ENCODE results near the gene ATXN1. TPM values are rescaled to one million over a fixed set of nuclear protein-coding genes. Genes with fewer than 3 reads are reported as not detected.

The ATXN1 gene
- total and polyA plus RNA-seq, 2 of the 8 experiments (the other 6 are each of a cell fraction or from before 2014, with no cell fraction given): 1.6 to 4.0 TPM

GRCh38 chr6:16256781-16257180 is 504.5 kb downstream of the ATXN1 start (continued):
- no peak for TF ChIP-seq CHD7 (IDR thresholded peaks at IDR 0.05; ENCODE audit: insufficient replicate concordance, low read length)
- TF ChIP-seq YY1 (IDR thresholded peaks at IDR 0.05; ENCODE audit: low read depth, low read length): no peak
- TF ChIP-seq EP300 (IDR thresholded peaks at IDR 0.05; ENCODE audit: borderline replicate concordance in 1 of 2, low read depth in 2 of 2, low read length in 2 of 2): no peak
